NCI-H446 treated with DMSO at 0.1 percent for 48 hours (cell line): ENCODE data around the gene DHRS3.

ENCODE experiments used
- DNase-seq: peaks from one replicate; lab custom pipeline; 2025; lab: John Stamatoyannopoulos, UW

DHRS3 gene

GRCh38 chr1:12598974-12599373, 19.0 kb downstream of the DHRS3 start:
- DNase-seq: no peak

GRCh38 chr1:12597792-12598191, 20.2 kb downstream of the DHRS3 start:
- DNase-seq: no peak

DNA sequence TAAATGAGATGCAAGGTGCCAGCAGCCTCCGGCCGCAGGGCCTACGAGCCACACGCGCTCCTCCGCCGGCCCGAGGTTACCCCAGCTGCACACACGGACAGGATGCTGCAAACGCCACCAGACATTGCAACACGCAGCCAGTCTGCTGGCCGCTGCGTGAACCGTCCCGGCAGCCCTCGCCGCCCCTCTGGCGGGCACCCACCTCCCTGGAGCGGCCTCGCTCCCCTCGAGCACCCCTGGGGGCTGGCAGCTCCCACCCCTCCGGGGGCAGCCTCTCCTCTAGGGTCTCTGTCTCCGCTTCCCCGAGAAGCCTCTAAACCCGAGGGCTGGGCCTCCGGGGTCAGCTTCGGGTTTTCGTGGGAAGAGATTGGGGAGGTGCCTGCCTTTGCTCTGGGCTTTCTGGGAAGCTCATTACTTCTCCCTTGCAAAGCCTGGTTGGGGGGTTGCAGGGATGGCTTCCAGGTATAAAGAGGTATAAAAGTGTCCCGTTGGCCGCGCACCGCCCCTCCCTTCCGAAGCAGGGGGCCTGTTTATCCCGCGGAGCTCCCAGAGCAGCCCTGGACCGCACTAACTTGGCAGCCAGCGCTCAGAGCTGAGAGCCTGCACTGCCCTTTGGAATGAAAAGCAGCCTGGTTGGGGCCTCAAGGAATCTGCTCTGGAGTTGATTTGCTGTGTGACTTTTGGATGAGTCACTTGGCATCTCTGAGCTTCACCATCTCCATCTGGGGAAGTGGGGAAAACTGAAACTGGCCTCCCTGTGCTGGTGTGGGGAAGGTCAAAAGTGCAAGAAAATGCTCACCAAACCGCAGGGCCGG, 21.8 kb downstream of the DHRS3 start:
- DNase-seq: no peak

DNA sequence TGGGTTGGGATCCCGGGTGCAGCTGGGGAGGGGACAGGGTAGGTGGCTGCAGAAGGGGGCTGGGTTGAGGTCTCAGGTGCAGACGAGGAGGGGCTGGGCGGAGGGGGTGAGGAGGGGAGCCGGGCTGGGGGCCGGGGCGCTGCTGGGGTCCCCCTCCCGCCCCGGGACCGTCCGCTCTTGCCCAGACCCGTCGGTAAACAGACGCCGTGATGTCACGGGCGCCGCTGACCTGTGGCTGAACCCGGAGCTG, 22.3 kb downstream of the DHRS3 start:
- DNase-seq: no peak

GRCh38 chr1:12594966-12595756, 22.8 kb downstream of the DHRS3 start:
- no peak for DNase-seq

- no peak for DNase-seq
Measured at GRCh38 chr1:12594490-12594889, 23.5 kb downstream of the DHRS3 start.

GRCh38 chr1:12593621-12594066, 24.4 kb downstream of the DHRS3 start:
- DNase-seq: no peak

- no peak for DNase-seq
Measured at GRCh38 chr1:12592496-12592895, 25.5 kb downstream of the DHRS3 start.

- DNase-seq: no peak
Measured at GRCh38 chr1:12591267-12591938, 26.6 kb downstream of the DHRS3 start.

GRCh38 chr1:12588695-12589094, 29.3 kb downstream of the DHRS3 start:
- no peak for DNase-seq

DNA sequence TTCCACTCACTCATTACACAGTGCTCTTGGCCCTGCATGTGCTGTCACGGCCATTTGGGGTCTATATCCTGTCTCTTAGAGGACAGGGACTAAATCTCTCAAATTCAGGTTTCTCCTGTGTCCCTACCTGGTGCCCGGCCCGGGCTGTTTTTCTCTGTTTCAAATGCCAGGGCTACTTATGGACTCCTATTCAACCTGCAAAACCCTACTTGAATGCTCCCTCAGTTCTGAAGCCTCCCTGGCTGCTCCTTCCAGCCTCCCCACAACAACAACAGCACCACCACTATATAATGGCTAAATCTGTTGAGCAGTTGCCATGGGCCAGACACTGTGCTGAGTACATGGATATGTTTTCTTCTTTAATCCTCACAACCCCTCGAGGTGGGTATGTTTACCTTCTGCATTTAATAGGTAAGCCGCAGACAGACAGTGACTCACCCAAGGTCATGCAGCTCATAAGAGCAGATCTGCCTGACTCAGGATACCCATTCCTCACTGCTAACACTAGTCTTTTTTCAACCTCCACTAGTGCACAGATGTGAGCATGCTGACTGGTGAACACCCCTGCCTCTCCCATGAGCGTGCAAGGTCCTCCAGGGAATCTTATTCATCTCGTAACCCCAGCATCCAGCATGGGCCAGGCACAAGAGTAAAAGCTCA, 29.9 kb downstream of the DHRS3 start:
- no peak for DNase-seq

DNA sequence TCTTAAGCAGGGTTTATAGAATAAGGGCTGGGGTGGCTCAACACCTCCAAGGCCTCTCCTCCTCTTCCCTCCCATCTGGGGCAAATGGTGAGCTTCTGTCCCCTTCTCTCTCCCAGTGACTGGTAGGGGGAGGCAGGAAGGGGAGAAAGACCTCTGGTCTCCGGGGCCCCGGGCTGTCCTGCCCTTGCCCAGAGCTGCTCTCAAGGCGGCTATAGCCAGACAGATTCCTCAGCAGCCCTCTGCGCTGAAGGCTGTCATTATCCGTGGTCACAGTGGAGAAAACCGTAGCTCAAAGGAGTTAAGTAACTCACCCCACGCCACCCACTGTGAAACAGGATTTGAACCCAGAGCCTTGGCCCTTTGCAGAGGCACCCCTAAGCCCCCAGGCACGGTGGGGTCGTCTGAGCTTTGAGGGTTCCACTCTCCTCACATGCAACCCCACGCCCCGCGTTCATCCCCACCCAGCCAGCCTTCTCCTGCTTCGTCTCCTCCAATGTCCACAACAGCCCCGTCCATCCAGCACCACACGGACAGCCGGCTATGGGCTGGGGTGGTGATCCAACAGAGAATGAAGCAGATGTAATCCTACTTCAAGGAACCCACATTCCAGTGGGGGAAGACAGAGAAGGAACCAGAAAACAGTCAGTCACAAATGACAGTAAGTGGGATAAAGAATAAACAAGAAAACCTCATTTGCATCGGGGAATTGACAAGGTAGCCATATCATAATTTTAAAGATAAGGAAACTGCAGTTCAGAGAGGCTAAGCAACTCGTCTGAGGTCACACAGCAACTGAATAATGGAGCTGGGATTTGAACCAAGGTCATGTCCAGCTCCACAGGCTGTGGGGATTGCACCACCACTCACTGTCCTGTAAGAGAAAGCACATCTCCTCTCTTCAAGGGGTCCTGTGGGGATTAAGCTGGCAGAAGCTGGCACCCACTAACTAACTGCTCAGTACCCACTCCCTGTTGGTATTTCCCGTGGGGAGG, 31.8 kb downstream of the DHRS3 start:
- no peak for DNase-seq

DNA sequence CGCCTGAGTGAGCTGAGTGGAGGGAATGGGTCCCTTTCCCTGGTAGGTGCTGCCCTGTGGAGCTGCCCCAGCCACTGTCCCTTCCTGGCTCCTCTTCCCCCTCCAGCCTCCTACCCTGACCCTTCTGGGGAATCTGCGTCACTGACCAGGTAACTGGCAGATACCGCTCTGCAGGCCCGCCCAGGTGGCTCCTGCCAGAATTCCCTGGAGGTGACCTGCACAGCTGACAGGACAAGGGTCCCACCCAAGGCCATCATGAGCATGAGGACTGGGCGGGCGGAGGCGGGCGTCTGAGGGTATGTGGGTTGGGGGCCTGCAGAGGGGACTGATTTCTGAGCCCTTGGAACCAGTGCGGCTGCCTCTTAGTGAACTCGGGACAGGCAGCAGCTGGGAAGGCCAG, 32.5 kb downstream of the DHRS3 start:
- DNase-seq: no peak

- no peak for DNase-seq
Measured at GRCh38 chr1:12584900-12585525, 33.0 kb downstream of the DHRS3 start.

DNA sequence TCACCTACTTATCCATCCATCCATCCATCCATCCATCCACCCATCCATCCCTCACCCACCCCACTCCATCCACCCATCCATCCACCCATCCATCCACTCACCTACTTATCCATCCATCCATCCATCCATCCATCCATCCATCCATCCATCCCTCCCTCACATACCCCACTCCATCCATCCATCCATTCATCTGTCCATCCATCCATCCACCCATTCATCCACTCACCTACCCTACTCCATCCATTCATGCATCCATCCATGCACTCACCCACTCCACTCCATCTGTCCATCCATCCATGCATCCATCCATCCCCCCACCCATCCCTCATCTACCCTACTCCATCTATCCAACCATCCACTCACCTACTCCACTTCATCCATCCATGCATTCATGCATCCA, 34.5 kb downstream of the DHRS3 start:
- DNase-seq: no peak

DNA sequence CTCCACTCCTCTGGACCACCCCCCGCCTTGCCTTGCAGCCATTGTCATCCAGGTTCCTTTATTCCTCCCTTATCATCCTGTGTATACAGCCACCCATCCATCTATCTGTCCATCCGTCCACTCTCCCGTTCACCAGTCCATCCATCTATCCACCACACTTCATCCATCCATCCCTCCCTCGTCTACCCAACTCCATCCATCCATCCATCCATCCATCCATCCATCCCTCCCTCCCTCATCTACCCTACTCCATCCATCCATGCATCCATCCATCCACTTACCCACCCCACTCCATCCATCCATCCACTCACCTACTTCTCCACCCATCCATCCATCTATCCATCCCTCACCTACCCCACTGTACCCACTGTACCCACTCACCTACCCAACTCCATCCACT, 35.4 kb downstream of the DHRS3 start:
- no peak for DNase-seq

DNA sequence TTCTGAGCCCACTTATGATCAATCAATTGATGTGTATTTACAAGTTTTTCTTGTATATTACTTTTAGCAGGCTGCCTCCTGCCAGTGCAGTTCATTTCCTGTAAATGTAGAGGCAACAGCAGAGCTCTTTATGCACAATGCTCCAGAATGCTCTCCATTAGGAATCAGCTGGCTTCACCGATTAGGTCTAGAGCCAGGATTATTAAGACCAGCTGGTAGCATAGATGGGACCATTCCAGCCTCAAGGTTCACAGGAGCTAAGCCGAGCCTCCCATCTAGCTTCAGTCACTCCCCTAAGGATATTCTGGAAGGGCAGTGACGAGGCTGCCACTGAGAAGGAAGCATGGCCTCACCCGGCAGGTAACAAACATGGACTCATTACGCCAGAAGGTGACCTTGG, 36.8 kb downstream of the DHRS3 start:
- no peak for DNase-seq

GRCh38 chr1:12580054-12580887, 37.7 kb downstream of the DHRS3 start:
- DNase-seq: no peak

DNA sequence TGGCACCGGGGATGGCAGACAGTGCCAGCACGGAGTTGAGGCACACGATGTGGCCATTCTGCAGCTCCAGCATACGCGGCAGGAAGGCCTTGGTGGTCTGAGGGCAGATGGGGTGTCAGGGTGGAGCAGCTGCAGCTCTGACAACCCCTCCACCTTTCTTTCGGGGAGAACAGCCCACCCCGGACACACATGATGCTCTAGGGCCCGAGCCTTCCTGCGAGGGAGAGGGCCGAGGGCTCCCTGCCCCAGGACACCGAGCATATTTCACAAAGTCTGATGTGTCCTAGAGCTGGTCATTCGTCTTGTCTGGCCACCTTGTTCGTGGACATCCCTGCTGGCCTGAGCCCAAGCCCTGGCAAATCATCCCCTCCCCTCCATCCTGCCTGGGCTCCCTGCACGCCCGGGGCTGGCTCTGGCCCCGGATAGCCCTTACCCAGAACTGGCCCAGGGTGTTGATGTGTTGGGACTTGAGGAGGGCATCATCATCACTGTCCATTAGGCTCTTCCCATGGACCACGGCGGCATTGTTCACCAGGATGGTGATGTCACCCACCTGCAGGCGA, 39.1 kb downstream of the DHRS3 start:
- DNase-seq: no peak

DNA sequence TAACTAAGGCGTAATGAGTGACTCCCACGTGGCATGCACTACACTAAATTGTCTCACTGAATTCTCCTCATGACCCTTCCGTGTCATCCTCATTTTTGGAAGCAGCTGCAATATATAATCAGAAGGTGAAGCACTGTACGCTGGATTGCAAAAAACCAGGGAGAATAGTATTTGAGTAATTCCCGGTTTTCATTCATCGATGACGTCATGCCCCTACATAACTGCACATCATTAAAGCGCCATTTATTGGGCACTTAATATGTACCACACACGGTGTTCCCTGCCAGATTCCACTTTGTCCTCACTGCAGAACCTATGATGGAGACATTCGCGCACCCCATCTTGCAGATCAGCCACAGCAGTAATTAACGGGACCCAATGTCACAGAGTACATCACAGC, 41.0 kb downstream of the DHRS3 start:
- no peak for DNase-seq
